Body of pancreas (tissue), 4 donors: ENCODE data around the gene DTD2. TPM values are rescaled to one million over a fixed set of nuclear protein-coding genes. Genes with fewer than 3 reads are reported as not detected.

Source experiments
- ATAC-seq: fragments of 150-250 bp; one replicate; pipeline ENCODE4 v1.9.1; 2016
- DNase-seq, 4 donors: peaks; one replicate each; pipeline ENCODE4 v3.0.0-alpha.2; 2019
- H3K27ac ChIP-seq, 4 donors: fragments of 200-600 bp; sonication (generic); 1 replicate in 3 of 4; 2 replicates in 1 of 4; pipeline versions ENCODE4 v1.5.1 to v1.6.1; 2016 to 2019; ENCODE audit warnings: mild to moderate bottlenecking in 1 of 4, mixed read lengths in 1 of 4, moderate library complexity in 1 of 4
- H3K27me3 ChIP-seq, 2 donors: fragments of 200-600 bp; sonication (generic); one replicate each; pipeline ENCODE4 v1.6.0; 2016; ENCODE audit warnings: mild to moderate bottlenecking in 1 of 2
- H3K36me3 ChIP-seq, 2 donors: fragments of 200-600 bp; sonication (generic); replicated peaks in 1 of 2; 2 replicates each; pipeline ENCODE4 v1.5.1; 2016; ENCODE audit warnings: low read depth in 2 of 2; ENCODE audit not compliant: insufficient read depth in 1 of 2
- H3K4me1 ChIP-seq: fragments of 200-600 bp; sonication (generic); one replicate; pipeline ENCODE4 v1.6.0; 2016
- H3K4me3 ChIP-seq, 2 donors: fragments of 200-600 bp; sonication (generic); 1 replicate in 1 of 2; 2 replicates in 1 of 2; pipeline ENCODE4 v1.5.1; 2016 to 2019
- H3K9me3 ChIP-seq, 3 donors: fragments of 200-600 bp; sonication (generic); 1 replicate in 2 of 3; 2 replicates in 1 of 3; pipeline ENCODE4 v1.5.1; 2016
- CTCF ChIP-seq, 7 experiments: fragments of 450-650 bp in 4 of 7; fragments of 200-600 bp in 3 of 7; sonication (generic) in 3 of 7; IDR thresholded peaks; one replicate each; pipeline ENCODE4 v1.5.1; 2016 to 2019; ENCODE audit warnings: antibody characterized with exemption in 7 of 7
- POLR2A ChIP-seq, 3 donors: fragments of 450-650 bp; IDR thresholded peaks; one replicate each; pipeline ENCODE4 v1.6.1; 2016; ENCODE audit warnings: antibody characterized with exemption in 3 of 3, mild to moderate bottlenecking in 2 of 3
- WGBS, 2 donors: methylation state at CpG; one replicate each; pipeline ENCODE4 v1.1.5; 2017; 5-methylcytosine and 5-hydroxymethylcytosine counted together
- intact Hi-C: fragments of 100-400 bp; cut with DNase I; formaldehyde crosslinking; loops from one replicate; pipeline ENCODE4 v1.15.1; 2023
- total RNA-seq, 2 donors: library from RNA; depleted of rRNA; stranded (reverse); fragments of >200 nt; gene quantifications; one replicate each; pipeline ENCODE4 v1.1.0, GENCODE V29; 2016

The DTD2 gene
- total RNA-seq, 2 donors from 2014 or later = 20.4 to 22.3 TPM

DNA sequence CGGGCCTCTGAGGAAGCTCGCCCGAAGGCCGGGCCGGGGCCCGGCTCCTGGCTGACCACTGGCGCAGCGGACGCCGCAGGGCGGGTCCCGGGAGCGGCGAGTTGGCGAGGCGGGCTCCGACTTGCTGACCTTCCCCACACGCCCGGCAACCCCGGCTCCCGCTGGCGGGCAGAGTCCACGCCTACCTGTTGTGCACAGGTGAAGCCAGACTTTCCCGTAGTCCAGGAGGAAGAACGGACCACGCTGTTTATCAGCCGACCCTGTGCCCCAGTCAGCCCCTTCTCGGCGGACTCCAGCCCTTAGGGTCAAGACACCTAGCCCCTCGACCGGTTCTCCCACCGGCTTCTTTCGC is 37.4 kb downstream of the DTD2 start:
- TF ChIP-seq CTCF (IDR thresholded peaks at IDR 0.05) = no peak
- no peak for TF ChIP-seq POLR2A (IDR thresholded peaks at IDR 0.05)
- 0% methylated on average over 16 to 33 of the region's 33 CpGs for WGBS, 2 donors
- Histone ChIP-seq H3K36me3 (no peaks in the 10 kb centered on the region), H3K4me3 (peak overlapping the region; percentile 76 to 98), H3K27ac (peak overlapping the region; percentile 79 to 91 (median 83)), H3K9me3 (no peaks in the 10 kb centered on the region), H3K4me1 (peaks cover 32% of the 10 kb centered on the region), H3K27me3 (no peaks in the 10 kb centered on the region)
- peak; percentile 81 for ATAC-seq
- DNase-seq = peak; percentile 75 to 83 (median 80)
- intact Hi-C loops = no loop called here

DNA sequence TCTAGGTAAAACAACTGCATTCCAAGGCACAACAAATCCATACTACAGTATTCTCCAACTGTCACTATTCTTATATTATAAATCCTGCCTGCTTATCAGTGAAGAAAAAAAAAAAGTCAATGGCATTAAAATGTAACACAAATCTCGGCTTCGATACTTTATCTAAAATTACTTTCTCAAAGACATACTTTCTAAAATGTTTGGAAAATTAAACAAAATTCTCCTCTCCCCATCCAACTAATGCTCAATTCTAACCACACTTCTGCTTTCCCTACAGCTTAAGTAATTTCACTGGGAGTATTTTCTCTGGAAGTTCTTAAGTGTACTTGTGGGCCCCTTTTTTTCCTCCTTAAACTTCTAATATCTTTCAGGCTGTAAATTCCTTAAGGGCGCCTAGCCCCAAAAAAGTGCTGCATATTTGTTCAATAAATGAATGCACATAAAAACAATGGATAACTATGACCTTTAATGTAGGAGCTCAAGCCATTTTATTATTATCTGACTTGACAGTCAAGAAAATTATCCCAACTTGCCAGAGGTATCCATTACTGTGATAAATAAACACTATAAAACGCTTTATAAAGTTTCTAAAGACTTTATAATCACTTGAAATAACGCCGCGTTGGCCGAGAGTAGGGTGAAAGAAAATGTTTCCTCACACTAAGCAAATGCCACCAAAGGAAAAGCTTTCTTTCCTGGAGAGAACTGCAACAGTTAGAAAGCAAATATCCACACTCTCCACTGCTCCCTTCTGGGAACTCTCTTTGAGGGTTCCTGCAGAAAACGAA is 37.9 kb downstream of the DTD2 start:
- intact Hi-C loops = no loop called here
- H3K27ac ChIP-seq = peak overlapping the region; percentile 79 to 91 (median 83)

GRCh38 chr14:31418440-31418839 is 38.9 kb downstream of the DTD2 start:
- Histone ChIP-seq H3K27me3 (no peaks in the 10 kb centered on the region), H3K36me3 (no peaks in the 10 kb centered on the region), H3K4me1 (peaks cover 32% of the 10 kb centered on the region), H3K4me3 (no peak overlapping the region), H3K9me3 (no peaks in the 10 kb centered on the region), H3K27ac (peak overlapping the region in 1 of 4 donors; percentile 91)
- 21 to 23% methylated on average over 1 of the region's 1 CpG for WGBS, 2 donors
- TF ChIP-seq POLR2A (IDR thresholded peaks at IDR 0.05) (no peak), CTCF (IDR thresholded peaks at IDR 0.05) (no peak)
- intact Hi-C loops = no loop called here
- no peak for ATAC-seq
- DNase-seq = no peak

More for the DNA sequence above, 37.9 kb downstream of the DTD2 start:
- Histone ChIP-seq H3K9me3 (no peaks in the 10 kb centered on the region), H3K36me3 (no peaks in the 10 kb centered on the region), H3K27me3 (no peaks in the 10 kb centered on the region), H3K4me1 (peaks cover 32% of the 10 kb centered on the region), H3K4me3 (peak overlapping the region; percentile 76 to 98)
- ATAC-seq (no peak), DNase-seq (no peak)
- WGBS, 2 donors = 2 to 5% methylated on average over 9 of the region's 9 CpGs
- TF ChIP-seq POLR2A (IDR thresholded peaks at IDR 0.05) (no peak), CTCF (IDR thresholded peaks at IDR 0.05) (no peak)

GRCh38 chr14:31414190-31414833 is 43.0 kb downstream of the DTD2 start:
- peaks cover 30% of the 10 kb centered on the region for H3K4me1 ChIP-seq
- TF ChIP-seq CTCF (IDR thresholded peaks at IDR 0.05) (no peak), POLR2A (IDR thresholded peaks at IDR 0.05) (no peak)
- no peak for ATAC-seq
- 14 to 17% methylated on average over 1 of the region's 1 CpG for WGBS, 2 donors
- no peaks in the 10 kb centered on the region for H3K27me3 ChIP-seq
- H3K4me3 ChIP-seq = no peak overlapping the region
- H3K9me3 ChIP-seq = no peaks in the 10 kb centered on the region
- intact Hi-C loops = no loop called here
- no peak for DNase-seq
- no peak overlapping the region for H3K27ac ChIP-seq
- H3K36me3 ChIP-seq = no peaks in the 10 kb centered on the region
